ENCODE results near the gene WDR18. TPM values are rescaled to one million over a fixed set of nuclear protein-coding genes. Genes with fewer than 3 reads are reported as not detected.
A peak's percentile ranks its signal among the peaks of the same experiment; 100 is the strongest.

The WDR18 gene
- total and polyA plus RNA-seq, 12 donors = 5.4 to 140 (median 53.8) TPM

GRCh38 chr19:990746-991145 is 6.6 kb downstream of the WDR18 start:
- TF ChIP-seq CTCF (IDR thresholded peaks at IDR 0.05) = no peak
- no peak for TF ChIP-seq POLR2A (IDR thresholded peaks at IDR 0.05)
- peaks cover 0 to 18% of the 10 kb centered on the region in 2 donors for H3K36me3 ChIP-seq (replicated peaks in 1 of 2)
- peaks cover 15 to 25% of the 10 kb centered on the region in 2 donors for H3K4me1 ChIP-seq (replicated peaks in 1 of 2)
- peak in 1 of 7 donors; percentile 49 for DNase-seq
- no peaks in the 10 kb centered on the region for H3K9me3 ChIP-seq (replicated peaks in 1 of 3)
- intact Hi-C loops (cut with DNase I) = loop anchor here in 1 of 2 donors (10.0 kb wide), 1 partner anchor 216 kb away; no protein-coding TSS in a partner anchor
- peak overlapping the region; percentile 39 to 91 (median 79) for H3K27ac ChIP-seq
- peak overlapping the region in 1 of 4 donors; percentile 46 for H3K4me3 ChIP-seq
- peaks cover 6% of the 10 kb centered on the region for H3K27me3 ChIP-seq
- 46 to 81% (median 67%) methylated on average over 1 to 23 of the region's 23 CpGs for WGBS, 4 donors

GRCh38 chr19:991174-991931 is 7.2 kb downstream of the WDR18 start:
- Histone ChIP-seq H3K4me3 (peak overlapping the region in 1 of 4 donors; percentile 46), H3K9me3 (replicated peaks in 1 of 3) (no peaks in the 10 kb centered on the region), H3K36me3 (replicated peaks in 1 of 2) (peaks cover 0 to 14% of the 10 kb centered on the region in 2 donors), H3K4me1 (replicated peaks in 1 of 2) (peaks cover 15 to 30% of the 10 kb centered on the region in 2 donors), H3K27me3 (peaks cover 12% of the 10 kb centered on the region), H3K27ac (peak overlapping the region in 4 of 5 donors; percentile 39 to 91 (median 84))
- 41 to 61% (median 51%) methylated on average over 3 to 42 of the region's 47 CpGs for WGBS, 4 donors
- intact Hi-C loops (cut with DNase I) = loop anchor here in 1 of 2 donors (10.0 kb wide), 1 partner anchor 217 kb away; no protein-coding TSS in a partner anchor
- no peak for TF ChIP-seq CTCF (IDR thresholded peaks at IDR 0.05)
- no peak for TF ChIP-seq POLR2A (IDR thresholded peaks at IDR 0.05)
- DNase-seq = peak in 6 of 7 donors; percentile 69 to 88 (median 78)

- H3K27me3 ChIP-seq = peaks cover 17% of the 10 kb centered on the region
- H3K9me3 ChIP-seq (replicated peaks in 1 of 3) = no peaks in the 10 kb centered on the region
- H3K4me3 ChIP-seq = no peak overlapping the region
- peaks cover 0 to 9% of the 10 kb centered on the region in 2 donors for H3K36me3 ChIP-seq (replicated peaks in 1 of 2)
- WGBS, 4 donors = 80 to 96% (median 83%) methylated on average over 8 to 42 of the region's 42 CpGs
- H3K4me1 ChIP-seq (replicated peaks in 1 of 2) = peaks cover 15 to 32% of the 10 kb centered on the region in 2 donors
- DNase-seq = no peak
- intact Hi-C loops (cut with DNase I) = loop anchor here in 1 of 2 donors (10.0 kb wide), 1 partner anchor 217 kb away; no protein-coding TSS in a partner anchor
- peak overlapping the region in 2 of 5 donors; percentile 38 to 73 for H3K27ac ChIP-seq
- TF ChIP-seq POLR2A (IDR thresholded peaks at IDR 0.05) (no peak), CTCF (IDR thresholded peaks at IDR 0.05) (no peak)
Measured at GRCh38 chr19:991932-992669, 8.0 kb downstream of the WDR18 start.

GRCh38 chr19:992670-993055 is 8.5 kb downstream of the WDR18 start:
- Histone ChIP-seq H3K27me3 (peaks cover 21% of the 10 kb centered on the region), H3K27ac (peak overlapping the region in 2 of 5 donors; percentile 38 to 73), H3K36me3 (replicated peaks in 1 of 2) (peaks cover 0 to 6% of the 10 kb centered on the region in 2 donors), H3K4me1 (replicated peaks in 1 of 2) (peaks cover 15 to 32% of the 10 kb centered on the region in 2 donors), H3K4me3 (no peak overlapping the region), H3K9me3 (replicated peaks in 1 of 3) (no peaks in the 10 kb centered on the region)
- peak in 4 of 7 donors; percentile 47 to 72 (median 64) for DNase-seq
- intact Hi-C loops (cut with DNase I) = loop anchor here in 1 of 2 donors (10.0 kb wide), 1 partner anchor 218 kb away; no protein-coding TSS in a partner anchor
- TF ChIP-seq CTCF (IDR thresholded peaks at IDR 0.05) (no peak), POLR2A (IDR thresholded peaks at IDR 0.05) (no peak)
- WGBS, 4 donors = 46 to 76% (median 71%) methylated on average over 12 to 13 of the region's 13 CpGs
